Measurements from ENCODE around the gene ZNF771.

ZNF771 gene

GRCh38 chr16:30397056-30397455 lies 10.3 kb upstream of the ZNF771 start:
- no peak for TF ChIP-seq CTCF (IDR thresholded peaks at IDR 0.05; ENCODE audit: low read depth, low read length)
- H3K4me3 ChIP-seq (ENCODE audit: low read depth, low read length), result no peak overlapping the region
- no peak for DNase-seq

GRCh38 chr16:30397776-30398660 lies 9.4 kb upstream of the ZNF771 start:
- no peak for DNase-seq
- Histone ChIP-seq H3K9me3 (no peaks in the 10 kb centered on the region), H3K36me3 (peaks cover 25% of the 10 kb centered on the region), H3K4me3 (ENCODE audit: low read depth, low read length) (no peak overlapping the region), H3K4me1 (peaks cover 12% of the 10 kb centered on the region), H3K27me3 (no peaks in the 10 kb centered on the region)
- TF ChIP-seq CTCF (IDR thresholded peaks at IDR 0.05; ENCODE audit: low read depth, low read length), result no peak

More at GRCh38 chr16:30397056-30397455, 10.3 kb upstream of the ZNF771 start:
- peaks cover 12% of the 10 kb centered on the region for H3K4me1 ChIP-seq
- H3K27me3 ChIP-seq, result no peaks in the 10 kb centered on the region
- no peaks in the 10 kb centered on the region for H3K9me3 ChIP-seq
- peaks cover 25% of the 10 kb centered on the region for H3K36me3 ChIP-seq

- no peak for DNase-seq
- no peak for TF ChIP-seq CTCF (IDR thresholded peaks at IDR 0.05; ENCODE audit: low read depth, low read length)
- H3K4me3 ChIP-seq (ENCODE audit: low read depth, low read length), result no peak overlapping the region
- H3K27me3 ChIP-seq, result no peaks in the 10 kb centered on the region
- peaks cover 12% of the 10 kb centered on the region for H3K4me1 ChIP-seq
- H3K36me3 ChIP-seq, result peaks cover 25% of the 10 kb centered on the region
- H3K9me3 ChIP-seq, result no peaks in the 10 kb centered on the region
These were observed 8.6 kb upstream of the ZNF771 start for GRCh38 chr16:30398661-30399434.

GRCh38 chr16:30399435-30400186 lies 7.8 kb upstream of the ZNF771 start:
- Histone ChIP-seq H3K4me3 (ENCODE audit: low read depth, low read length) (peak overlapping the region; percentile 77), H3K4me1 (peaks cover 8% of the 10 kb centered on the region), H3K9me3 (no peaks in the 10 kb centered on the region), H3K27me3 (no peaks in the 10 kb centered on the region), H3K36me3 (peaks cover 25% of the 10 kb centered on the region)
- DNase-seq, result peak; percentile 27
- no peak for TF ChIP-seq CTCF (IDR thresholded peaks at IDR 0.05; ENCODE audit: low read depth, low read length)

GRCh38 chr16:30401768-30402425 lies 5.5 kb upstream of the ZNF771 start:
- H3K36me3 ChIP-seq, result peaks cover 24% of the 10 kb centered on the region
- no peak for TF ChIP-seq CTCF (IDR thresholded peaks at IDR 0.05; ENCODE audit: low read depth, low read length)
- no peak overlapping the region for H3K4me3 ChIP-seq (ENCODE audit: low read depth, low read length)
- no peak for DNase-seq
- no peaks in the 10 kb centered on the region for H3K9me3 ChIP-seq
- peaks cover 8% of the 10 kb centered on the region for H3K4me1 ChIP-seq
- H3K27me3 ChIP-seq, result no peaks in the 10 kb centered on the region
